ENCODE measurements around the gene AGMAT.

Gene AGMAT

GRCh38 chr1:15522551-15522950, 62.3 kb downstream of the AGMAT start:
- no peak for DNase-seq

Data from central memory CD4-positive, alpha-beta T cell (primary cell).